ENCODE measurements around the gene IBTK. TPM values are rescaled to one million over a fixed set of nuclear protein-coding genes. Genes with fewer than 3 reads are reported as not detected.
"Not testable (repeated sequence)": the region's sequence is repeated elsewhere in the genome, so short reads cannot be mapped to it uniquely, and the experiment has no call there.

The IBTK gene
- polyA plus RNA-seq, 1 donor, result 32.2 TPM

DNA sequence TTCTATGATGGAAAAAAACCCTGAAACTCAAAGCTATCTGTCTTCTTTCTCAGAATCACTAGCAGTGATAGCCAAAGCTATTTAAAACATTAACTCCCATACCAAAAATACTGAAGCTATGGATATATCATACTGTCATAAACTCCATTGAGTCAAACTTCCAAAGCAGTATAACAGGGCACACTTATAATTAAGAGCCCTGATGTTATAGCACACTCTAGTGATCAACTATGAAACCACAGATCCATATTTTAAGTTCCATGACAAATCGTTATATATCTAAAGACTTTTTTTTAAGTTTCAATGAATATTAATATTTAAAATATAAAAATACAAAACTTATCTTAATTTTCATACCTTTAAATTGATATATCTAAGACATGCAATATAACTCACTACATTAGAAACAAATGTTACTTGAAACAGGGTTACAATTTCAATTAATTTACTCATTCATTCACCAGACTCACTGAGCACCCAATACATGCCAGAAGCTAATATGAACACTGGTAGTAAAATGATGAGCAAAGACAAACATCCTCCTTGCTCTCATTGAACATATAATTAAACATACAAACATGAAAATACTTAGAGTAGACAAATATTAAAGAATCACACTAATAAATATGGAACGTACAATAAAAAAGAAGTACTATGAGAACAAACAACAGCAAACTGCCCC, 69.3 kb downstream of the IBTK start:
- DNase-seq, result peak; percentile 36

DNA sequence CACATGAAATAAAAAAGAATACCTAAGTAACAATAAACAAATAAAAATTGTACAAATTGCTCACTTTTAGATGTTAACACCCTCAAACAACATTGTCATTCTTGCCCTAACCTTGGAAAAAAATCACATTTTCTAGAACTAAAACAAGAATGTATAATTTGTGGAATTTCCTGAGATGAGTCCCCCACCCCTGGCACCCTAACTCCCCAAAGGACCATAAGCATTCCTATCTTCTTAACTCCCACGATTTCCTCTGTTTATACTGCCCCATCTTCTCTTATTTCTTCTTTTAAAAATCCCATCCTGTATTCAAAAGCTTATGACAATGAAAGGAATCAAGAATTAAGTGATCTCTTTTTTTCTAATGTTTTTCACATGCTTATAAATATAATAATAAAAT, 70.9 kb downstream of the IBTK start:
- no peak for DNase-seq

GRCh38 chr6:82172594-82172993, 75.0 kb downstream of the IBTK start:
- DNase-seq, result peak; percentile 56

GRCh38 chr6:82169138-82169876, 78.2 kb downstream of the IBTK start:
- DNase-seq, result no peak

- no peak for DNase-seq
These were observed 81.1 kb downstream of the IBTK start for GRCh38 chr6:82166493-82166892.

- DNase-seq, result no peak
These were observed 87.1 kb downstream of the IBTK start for GRCh38 chr6:82160255-82160990.

DNA sequence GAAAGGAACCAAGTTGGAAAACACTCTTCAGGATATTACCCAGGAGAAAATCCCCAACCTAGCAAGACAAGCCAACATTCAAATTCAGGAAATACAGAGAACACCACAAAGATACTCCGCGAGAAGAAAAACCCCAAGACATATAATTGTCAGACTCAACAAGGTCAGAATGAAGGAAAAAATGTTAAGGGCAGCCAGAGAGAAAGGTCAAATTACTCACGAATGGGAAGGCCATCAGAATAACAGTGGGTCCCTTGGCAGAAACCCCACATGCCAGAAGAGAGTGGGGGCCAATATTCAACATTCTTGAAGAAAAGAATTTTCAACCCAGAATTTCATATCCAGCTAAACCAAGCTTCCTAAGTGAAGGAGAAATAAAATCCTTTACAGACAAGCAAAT, 94.8 kb downstream of the IBTK start:
- DNase-seq, result not testable (repeated sequence)

- not testable (repeated sequence) for DNase-seq
These were observed 96.4 kb downstream of the IBTK start for GRCh38 chr6:82151147-82151546.

- DNase-seq, result no peak
These were observed 101.6 kb downstream of the IBTK start for GRCh38 chr6:82145926-82146452.

DNA sequence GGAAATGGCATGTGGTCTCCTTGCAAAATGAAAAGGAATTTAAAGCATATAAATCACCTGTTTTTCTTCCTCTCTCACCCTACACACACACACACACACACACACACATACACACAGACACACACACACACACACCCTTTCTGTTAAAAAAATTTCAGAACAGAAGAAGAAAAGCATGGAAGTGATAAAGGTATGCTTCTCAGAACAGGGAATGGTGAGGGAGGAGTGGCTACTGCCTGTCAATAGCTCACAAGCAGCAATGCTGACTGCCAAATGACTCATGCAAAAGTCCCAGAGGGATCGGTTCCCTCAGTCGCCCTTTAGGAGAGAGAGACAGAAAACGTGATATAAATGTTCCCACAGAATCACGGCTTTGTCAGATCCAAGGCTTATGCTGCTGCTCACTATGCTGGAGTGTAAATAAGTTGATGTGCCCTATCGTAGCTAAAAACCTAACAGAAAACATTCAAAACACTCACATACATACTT, 102.6 kb downstream of the IBTK start:
- DNase-seq, result peak; percentile 63

DNA sequence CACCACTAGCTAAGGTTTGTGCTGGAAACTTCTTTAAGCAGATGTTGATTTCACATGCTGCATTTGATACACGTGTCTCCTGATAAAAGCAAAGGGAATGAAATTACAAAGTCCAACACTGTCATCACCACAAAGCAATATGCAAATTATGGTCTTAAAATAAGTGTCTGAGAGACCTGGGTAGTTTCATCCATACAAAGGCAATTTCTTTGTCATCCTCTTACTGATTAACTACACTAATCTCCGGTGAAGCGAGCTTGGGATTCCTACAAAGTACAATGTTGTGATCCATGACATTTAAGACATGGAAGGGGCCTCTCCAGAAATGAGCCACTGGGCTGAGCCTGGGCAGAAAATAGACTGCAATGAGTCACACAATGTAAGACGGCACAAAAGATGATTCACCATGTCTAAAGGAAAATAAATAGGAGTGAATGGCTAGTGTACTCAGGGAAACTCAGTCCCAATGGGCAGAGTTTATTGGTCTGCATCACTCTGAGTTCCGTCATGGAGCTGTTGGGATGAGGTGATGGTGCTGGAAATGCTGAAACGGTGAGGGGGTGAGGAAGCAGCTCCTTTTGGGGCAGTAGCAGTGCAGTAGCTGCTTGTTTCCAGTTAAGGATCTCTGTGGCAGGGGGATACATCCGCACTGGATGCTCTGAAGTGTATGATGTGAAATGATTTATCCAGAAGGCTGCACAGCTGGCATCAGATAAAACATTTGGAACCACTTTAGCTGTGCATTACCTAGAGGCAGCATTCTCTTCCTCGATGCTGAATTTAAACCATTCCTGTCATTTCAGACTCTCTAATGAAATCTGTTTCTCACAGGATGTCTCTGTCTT, 103.3 kb downstream of the IBTK start:
- peak; percentile 67 for DNase-seq

- DNase-seq, result no peak
These were observed 104.5 kb downstream of the IBTK start for GRCh38 chr6:82143041-82143481.

- no peak for DNase-seq
These were observed 105.0 kb downstream of the IBTK start for GRCh38 chr6:82142524-82142923.

- DNase-seq, result no peak
These were observed 109.3 kb downstream of the IBTK start for GRCh38 chr6:82138075-82138791.

DNA sequence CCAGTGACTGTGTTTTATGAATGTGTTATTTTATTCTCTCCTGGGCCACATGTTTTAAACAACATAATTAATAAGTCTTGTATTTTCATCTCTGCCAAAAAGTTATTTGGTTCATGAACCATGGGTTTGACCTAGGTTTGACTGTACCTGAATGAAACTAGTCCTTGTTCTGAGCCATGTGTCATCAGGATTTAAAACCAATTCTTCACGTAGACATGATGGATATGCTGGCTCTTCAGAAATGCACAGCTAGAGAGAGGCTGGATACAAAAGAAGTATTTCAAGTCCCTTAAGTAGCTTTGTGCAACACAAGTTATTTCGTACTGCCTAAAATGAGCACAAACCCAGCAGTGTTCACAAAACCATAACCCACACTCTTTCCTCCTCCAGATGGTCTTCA, 116.1 kb downstream of the IBTK start:
- no peak for DNase-seq

GRCh38 chr6:82129797-82130196, 117.7 kb downstream of the IBTK start:
- DNase-seq, result no peak

- not testable (repeated sequence) for DNase-seq
These were observed 118.6 kb downstream of the IBTK start for GRCh38 chr6:82128973-82129372.

DNA sequence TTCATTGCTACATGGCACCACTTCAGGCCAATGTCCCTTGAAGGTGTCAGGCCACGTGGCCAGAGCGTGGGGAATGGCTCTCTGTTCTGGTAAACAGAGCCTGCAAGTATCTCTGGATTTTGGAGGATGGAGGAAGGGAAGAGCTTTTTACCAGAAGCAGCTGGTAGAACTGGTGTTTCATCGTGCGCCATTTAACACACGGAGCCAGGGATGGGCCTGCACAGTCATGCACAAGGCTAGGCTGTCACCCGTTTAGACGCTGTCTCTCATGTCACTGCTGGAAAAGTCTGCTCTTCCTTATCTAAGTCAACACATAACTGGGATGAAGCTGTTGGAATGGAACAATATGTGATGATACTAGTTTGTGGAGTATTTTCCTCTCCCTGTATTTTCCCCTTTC, 123.9 kb downstream of the IBTK start:
- DNase-seq, result no peak

All from hindlimb muscle (tissue), 1 donor.